HepG2 (cell line): ENCODE data around the gene DCN. TPM values are rescaled to one million over a fixed set of nuclear protein-coding genes. Genes with fewer than 3 reads are reported as not detected.

Source experiments
- ATAC-seq: fragments of 200-7000 bp; cut with Tn5 transposase; 3 replicates; pipeline ENCODE4 v1.9.1; 2020; ENCODE audit warnings: mild to moderate bottlenecking, moderate library complexity
- BruUV-seq: library from RNA; stranded (reverse); fragments of 400-500 nt; replicated peaks from 2 replicates; lab custom pipeline; 2021; lab: Mats Ljungman, UMichigan
- CTCF ChIA-PET: fragments of 300-600 bp; formaldehyde crosslinking; extraction: SDS; loops from one replicate; lab custom pipeline; 2021; ENCODE audit warnings: low total read pairs, inconsistent platforms, low intra/inter-chr PET ratio; lab: Yijun Ruan, JAX
- POLR2A ChIA-PET: fragments of 350-600 bp; sonication (Branson Sonifier 250); formaldehyde crosslinking; loops from one replicate; lab custom pipeline; 2020; ENCODE audit warnings: antibody characterized with exemption, inconsistent platforms; lab: Yijun Ruan, JAX
- DNase-seq: peaks from one replicate; pipeline ENCODE4 v3.0.0-alpha.2; 2015; ENCODE audit warnings: low spot score
- FAIRE-seq: peaks from 3 replicates; lab custom pipeline; 2011; peaks lifted over from hg19 to GRCh38; lab: Jason Lieb, UNC
- H2AFZ ChIP-seq: one replicate; pipeline ENCODE4 v1.6.1; 2011; ENCODE audit warnings: low read length, inconsistent platforms
- H3K27ac ChIP-seq: fragments of 300-600 bp; 3 replicates; pipeline ENCODE4 v1.8.0; 2011; ENCODE audit warnings: mixed run types, mild to moderate bottlenecking, mixed read lengths, low read length, inconsistent platforms; ENCODE audit not compliant: insufficient read depth; ENCODE audit errors: extremely low read length
- H3K27me3 ChIP-seq, 2 experiments: fragments of 200-600 bp in 1 of 2; 2 replicates in 1 of 2; 3 replicates in 1 of 2; pipeline versions ENCODE4 v1.6.0 to v1.8.0; 2011; ENCODE audit warnings: low read length in 2 of 2, mild to moderate bottlenecking in 2 of 2, moderate library complexity in 2 of 2, inconsistent platforms in 1 of 2; ENCODE audit not compliant: insufficient read depth in 2 of 2, control insufficient read depth in 1 of 2
- H3K36me3 ChIP-seq, 2 experiments: fragments of 200-600 bp in 1 of 2; replicated peaks in 1 of 2; 2 replicates in 1 of 2; 3 replicates in 1 of 2; pipeline versions ENCODE4 v1.5.1 to v1.8.0; 2011; ENCODE audit warnings: low read length in 2 of 2, inconsistent platforms in 1 of 2; ENCODE audit not compliant: insufficient read depth in 2 of 2, control insufficient read depth in 1 of 2
- H3K4me1 ChIP-seq: 2 replicates; pipeline ENCODE4 v1.5.1; 2012; ENCODE audit warnings: low read length, inconsistent platforms; ENCODE audit not compliant: insufficient read depth
- H3K4me2 ChIP-seq: 2 replicates; pipeline ENCODE4 v1.6.0; 2011; ENCODE audit warnings: low read depth, low read length, inconsistent platforms
- H3K4me3 ChIP-seq, 3 experiments: fragments of 200-600 bp in 1 of 3; sonication (generic), shearing (Covaris generic) in 1 of 3; replicated peaks in 1 of 3; 2 replicates each; pipeline ENCODE4 v1.5.1; 2011 to 2016; ENCODE audit warnings: low read length in 3 of 3, inconsistent platforms in 2 of 3, low read depth in 2 of 3, mild to moderate bottlenecking in 2 of 3, control low read depth in 1 of 3, mixed read lengths in 1 of 3; ENCODE audit not compliant: insufficient read depth in 1 of 3
- H3K79me2 ChIP-seq: one replicate; pipeline ENCODE4 v1.6.1; 2011; ENCODE audit warnings: low read length, inconsistent platforms; ENCODE audit not compliant: insufficient read depth
- H3K9ac ChIP-seq: 2 replicates; pipeline ENCODE4 v1.6.0; 2011; ENCODE audit warnings: mild to moderate bottlenecking, low read depth, low read length, inconsistent platforms; ENCODE audit not compliant: insufficient read depth
- H3K9me3 ChIP-seq: 2 replicates; pipeline ENCODE4 v1.5.1; 2012; ENCODE audit warnings: mild to moderate bottlenecking, low read length
- H4K20me1 ChIP-seq: 2 replicates; pipeline ENCODE4 v1.6.0; 2011; ENCODE audit warnings: inconsistent platforms, mild to moderate bottlenecking, low read length, moderate library complexity; ENCODE audit not compliant: insufficient read depth
- ZBTB1 ChIP-seq: sonication (generic); formaldehyde crosslinking; IDR thresholded peaks from 2 replicates; pipeline ENCODE4 v1.4.0; 2020; ENCODE audit warnings: missing genetic modification reagents, borderline replicate concordance
- WGBS: methylation state at CpG from one replicate; pipeline ENCODE4 v1.1.6; 2017; ENCODE audit warnings: low lambda C conversion rate; 5-methylcytosine and 5-hydroxymethylcytosine counted together
- in situ Hi-C: cut with HindIII; loops from 2 replicates; pipeline ENCODE4 v1.10.0; 2017; ENCODE audit warnings: low pct_unique_long_range_greater_than_20kb; ENCODE audit not compliant: extremely low pct_ligation_motif_present
- intact Hi-C: fragments of 100-400 bp; cut with micrococcal nuclease; formaldehyde crosslinking; loops from one replicate; pipeline ENCODE4 v1.10.0; 2022; ENCODE audit not compliant: unreplicated experiment
- polyA plus RNA-seq, 8 experiments: library from polyadenylated mRNA; depleted of rRNA in 3 of 8; stranded (reverse) in 7 of 8; unstranded in 1 of 8; fragments of >200 nt; fragmentation: Illumina TruSeq in 4 of 8; extraction: Trizol in 4 of 8; gene quantifications; 2 replicates each; pipeline versions ENCODE4 v1.2.1 to v1.2.3, GENCODE V29; 2011 to 2016; ENCODE audit warnings: low read depth in 4 of 8, missing spikeins in 1 of 8, mixed read lengths in 1 of 8; ENCODE audit not compliant: insufficient read depth in 1 of 8
- total RNA-seq, 5 experiments: library from RNA; depleted of rRNA; stranded (reverse); fragments of >200 nt; fragmentation: Illumina TruSeq; extraction: Trizol; gene quantifications; 2 replicates each; pipeline ENCODE4 v1.2.3, GENCODE V29; 2016; ENCODE audit warnings: low read depth in 1 of 5
- TF ChIP-seq, protein P1 (sequence below): sonication (generic); formaldehyde crosslinking; IDR thresholded peaks from 2 replicates; pipeline ENCODE4 v1.8.0; 2022; ENCODE audit warnings: mild to moderate bottlenecking, missing genetic modification reagents
- TF ChIP-seq, protein P2 (sequence below): sonication (generic); formaldehyde crosslinking; IDR thresholded peaks from 2 replicates; pipeline ENCODE4 v1.4.0; 2020; ENCODE audit warnings: missing genetic modification reagents, borderline replicate concordance
- TF ChIP-seq, protein P3 (sequence below), 2 experiments: sonication (generic) in 1 of 2; formaldehyde crosslinking in 1 of 2; IDR thresholded peaks; 2 replicates each; pipeline versions ENCODE4 v1.4.0 to v1.6.1; 2016 to 2020; ENCODE audit warnings: borderline replicate concordance in 1 of 2, low read depth in 1 of 2, mild to moderate bottlenecking in 1 of 2, missing genetic modification reagents in 1 of 2

Gene DCN
- total and polyA plus RNA-seq, 2 of the 13 experiments (the other 11 are each of a cell fraction or from before 2014, with no cell fraction given) = not detected

DNA sequence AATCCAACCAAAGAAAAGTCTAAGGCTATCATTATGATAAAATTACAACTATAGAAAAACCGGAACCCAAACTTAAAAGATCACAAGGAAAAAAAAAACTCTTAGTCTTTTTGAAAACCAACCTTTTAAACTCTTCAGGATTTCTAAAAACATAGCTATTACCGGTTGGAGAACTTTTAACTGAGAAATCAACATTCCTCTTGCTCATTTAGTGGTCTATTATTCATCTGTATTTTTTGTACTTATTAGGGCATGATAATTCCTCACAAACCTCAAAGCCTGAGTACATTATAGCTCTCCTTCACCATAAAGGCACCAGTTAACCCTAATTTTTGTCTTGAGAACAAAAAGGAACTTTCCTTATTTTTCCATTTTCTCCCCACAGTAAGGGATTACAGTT is 81.7 kb downstream of the DCN start:
- no peak for ATAC-seq
- Histone ChIP-seq H3K79me2 (no peaks in the 10 kb centered on the region), H3K27me3 (no peaks in the 10 kb centered on the region), H4K20me1 (no peaks in the 10 kb centered on the region), H3K4me2 (no peak overlapping the region), H3K36me3 (no peaks in the 10 kb centered on the region), H3K27ac (no peak overlapping the region), H3K9ac (no peak overlapping the region), H3K4me1 (no peaks in the 10 kb centered on the region), H3K4me3 (no peak overlapping the region), H2AFZ (no peak overlapping the region), H3K9me3 (0 out of 2 replicates have a peak, but pooled peaks cover 5% of the 10 kb centered on the region)
- no peak for DNase-seq
- TF ChIP-seq ZBTB1 (CRISPR knock-in tag) = no peak
- TF ChIP-seq, protein P1, sequence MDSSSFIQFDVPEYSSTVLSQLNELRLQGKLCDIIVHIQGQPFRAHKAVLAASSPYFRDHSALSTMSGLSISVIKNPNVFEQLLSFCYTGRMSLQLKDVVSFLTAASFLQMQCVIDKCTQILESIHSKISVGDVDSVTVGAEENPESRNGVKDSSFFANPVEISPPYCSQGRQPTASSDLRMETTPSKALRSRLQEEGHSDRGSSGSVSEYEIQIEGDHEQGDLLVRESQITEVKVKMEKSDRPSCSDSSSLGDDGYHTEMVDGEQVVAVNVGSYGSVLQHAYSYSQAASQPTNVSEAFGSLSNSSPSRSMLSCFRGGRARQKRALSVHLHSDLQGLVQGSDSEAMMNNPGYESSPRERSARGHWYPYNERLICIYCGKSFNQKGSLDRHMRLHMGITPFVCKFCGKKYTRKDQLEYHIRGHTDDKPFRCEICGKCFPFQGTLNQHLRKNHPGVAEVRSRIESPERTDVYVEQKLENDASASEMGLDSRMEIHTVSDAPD (CRISPR knock-in tag) = no peak
- ChIA-PET CTCF (no interaction called here), POLR2A (no interaction called here)
- no TSS peak for BruUV-seq
- in situ Hi-C loops (loop anchor here (10.0 kb wide), 1 partner anchor 116 kb away; no protein-coding TSS in a partner anchor), intact Hi-C loops (no loop called here)
- WGBS = 2% methylated on average over 2 of the region's 2 CpGs
- FAIRE-seq = no peak

DNA sequence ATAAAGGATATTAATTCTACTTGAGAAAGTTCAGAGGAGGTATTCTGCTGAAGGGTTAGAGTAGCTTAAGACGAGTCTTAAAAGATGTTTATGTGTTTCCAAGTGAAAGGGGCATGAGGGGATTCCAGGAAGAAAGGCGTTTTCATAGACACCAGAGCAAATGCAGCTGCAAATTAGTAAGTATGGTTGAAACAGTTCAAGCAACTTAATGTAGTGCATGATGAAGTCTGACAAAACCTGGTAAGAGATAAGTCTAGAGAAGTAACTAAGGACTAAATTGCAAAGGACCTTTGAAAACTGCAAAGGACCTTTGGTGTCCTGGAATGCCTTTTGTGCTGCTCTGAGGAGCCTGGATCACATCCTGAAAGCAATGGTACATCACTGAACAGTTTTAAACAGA is 82.8 kb downstream of the DCN start:
- 0% methylated on average over 2 of the region's 2 CpGs for WGBS
- in situ Hi-C loops = loop anchor here (10.0 kb wide), 1 partner anchor 115 kb away; no protein-coding TSS in a partner anchor
- H3K9me3 ChIP-seq = peaks cover 12% of the 10 kb centered on the region; the same call in 1 of the 2 replicates
- ChIA-PET CTCF (no interaction called here), POLR2A (no interaction called here)
- no peaks in the 10 kb centered on the region for H3K4me1 ChIP-seq
- no peak overlapping the region for H3K27ac ChIP-seq
- ATAC-seq (no peak), FAIRE-seq (no peak), DNase-seq (no peak)
- no peak overlapping the region for H3K4me3 ChIP-seq
- H3K27me3 ChIP-seq = no peaks in the 10 kb centered on the region
- no peak overlapping the region for H3K4me2 ChIP-seq
- intact Hi-C loops = no loop called here
- no peak overlapping the region for H2AFZ ChIP-seq
- TF ChIP-seq, protein P2, sequence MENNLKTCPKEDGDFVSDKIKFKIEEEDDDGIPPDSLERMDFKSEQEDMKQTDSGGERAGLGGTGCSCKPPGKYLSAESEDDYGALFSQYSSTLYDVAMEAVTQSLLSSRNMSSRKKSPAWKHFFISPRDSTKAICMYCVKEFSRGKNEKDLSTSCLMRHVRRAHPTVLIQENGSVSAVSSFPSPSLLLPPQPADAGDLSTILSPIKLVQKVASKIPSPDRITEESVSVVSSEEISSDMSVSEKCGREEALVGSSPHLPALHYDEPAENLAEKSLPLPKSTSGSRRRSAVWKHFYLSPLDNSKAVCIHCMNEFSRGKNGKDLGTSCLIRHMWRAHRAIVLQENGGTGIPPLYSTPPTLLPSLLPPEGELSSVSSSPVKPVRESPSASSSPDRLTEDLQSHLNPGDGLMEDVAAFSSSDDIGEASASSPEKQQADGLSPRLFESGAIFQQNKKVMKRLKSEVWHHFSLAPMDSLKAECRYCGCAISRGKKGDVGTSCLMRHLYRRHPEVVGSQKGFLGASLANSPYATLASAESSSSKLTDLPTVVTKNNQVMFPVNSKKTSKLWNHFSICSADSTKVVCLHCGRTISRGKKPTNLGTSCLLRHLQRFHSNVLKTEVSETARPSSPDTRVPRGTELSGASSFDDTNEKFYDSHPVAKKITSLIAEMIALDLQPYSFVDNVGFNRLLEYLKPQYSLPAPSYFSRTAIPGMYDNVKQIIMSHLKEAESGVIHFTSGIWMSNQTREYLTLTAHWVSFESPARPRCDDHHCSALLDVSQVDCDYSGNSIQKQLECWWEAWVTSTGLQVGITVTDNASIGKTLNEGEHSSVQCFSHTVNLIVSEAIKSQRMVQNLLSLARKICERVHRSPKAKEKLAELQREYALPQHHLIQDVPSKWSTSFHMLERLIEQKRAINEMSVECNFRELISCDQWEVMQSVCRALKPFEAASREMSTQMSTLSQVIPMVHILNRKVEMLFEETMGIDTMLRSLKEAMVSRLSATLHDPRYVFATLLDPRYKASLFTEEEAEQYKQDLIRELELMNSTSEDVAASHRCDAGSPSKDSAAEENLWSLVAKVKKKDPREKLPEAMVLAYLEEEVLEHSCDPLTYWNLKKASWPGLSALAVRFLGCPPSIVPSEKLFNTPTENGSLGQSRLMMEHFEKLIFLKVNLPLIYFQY (CRISPR knock-in tag) = no peak
- TF ChIP-seq, protein P3, sequence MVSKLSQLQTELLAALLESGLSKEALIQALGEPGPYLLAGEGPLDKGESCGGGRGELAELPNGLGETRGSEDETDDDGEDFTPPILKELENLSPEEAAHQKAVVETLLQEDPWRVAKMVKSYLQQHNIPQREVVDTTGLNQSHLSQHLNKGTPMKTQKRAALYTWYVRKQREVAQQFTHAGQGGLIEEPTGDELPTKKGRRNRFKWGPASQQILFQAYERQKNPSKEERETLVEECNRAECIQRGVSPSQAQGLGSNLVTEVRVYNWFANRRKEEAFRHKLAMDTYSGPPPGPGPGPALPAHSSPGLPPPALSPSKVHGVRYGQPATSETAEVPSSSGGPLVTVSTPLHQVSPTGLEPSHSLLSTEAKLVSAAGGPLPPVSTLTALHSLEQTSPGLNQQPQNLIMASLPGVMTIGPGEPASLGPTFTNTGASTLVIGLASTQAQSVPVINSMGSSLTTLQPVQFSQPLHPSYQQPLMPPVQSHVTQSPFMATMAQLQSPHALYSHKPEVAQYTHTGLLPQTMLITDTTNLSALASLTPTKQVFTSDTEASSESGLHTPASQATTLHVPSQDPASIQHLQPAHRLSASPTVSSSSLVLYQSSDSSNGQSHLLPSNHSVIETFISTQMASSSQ (IDR thresholded peaks at IDR 0.05; ENCODE audit: low read depth) = no peak
- TF ChIP-seq, protein P3 (CRISPR knock-in tag; IDR thresholded peaks at IDR 0.05; ENCODE audit: borderline replicate concordance) = no peak
- H3K36me3 ChIP-seq = no peaks in the 10 kb centered on the region
- BruUV-seq = no TSS peak
- H3K79me2 ChIP-seq = no peaks in the 10 kb centered on the region
- no peak overlapping the region for H3K9ac ChIP-seq
- no peaks in the 10 kb centered on the region for H4K20me1 ChIP-seq
